DOHH2 (cell line): Measurements from ENCODE around the gene S1PR2.

Experiments used
- EZH2phosphoT487 ChIP-seq: fragments of 200-600 bp; sonication (generic); IDR thresholded peaks from 2 replicates; pipeline ENCODE4 v1.6.1; 2017; ENCODE audit warnings: borderline replicate concordance, mild to moderate bottlenecking, antibody characterized with exemption, low read length, moderate library complexity, mixed read lengths
- TF ChIP-seq, protein P1 (sequence below): fragments of 200-600 bp; sonication (generic); IDR thresholded peaks from one replicate; pipeline ENCODE4 v1.5.1; 2014; ENCODE audit warnings: antibody characterized with exemption, mild to moderate bottlenecking, low read depth, low read length; ENCODE audit not compliant: poor library complexity, severe bottlenecking

DNA sequence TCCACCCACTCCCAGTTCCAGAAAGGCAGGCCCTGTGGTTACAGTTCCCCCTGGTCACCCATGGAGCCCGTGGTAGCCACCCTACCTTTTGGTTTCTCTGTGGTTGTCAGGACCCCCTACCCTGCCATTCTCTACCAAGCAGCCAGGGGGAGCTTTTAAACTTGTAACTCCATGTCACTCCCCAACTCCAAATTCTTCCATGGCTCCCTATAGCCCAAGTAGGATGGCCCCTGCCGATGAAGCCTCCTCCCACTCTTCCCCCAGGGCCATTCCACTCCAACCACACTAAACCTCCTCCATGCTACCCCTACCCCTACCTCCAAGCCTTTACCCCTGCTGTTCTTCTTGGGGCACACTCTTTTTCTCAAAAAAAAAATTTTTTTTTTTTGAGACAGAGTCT lies 2.2 kb downstream of the S1PR2 start:
- TF ChIP-seq, protein P1, sequence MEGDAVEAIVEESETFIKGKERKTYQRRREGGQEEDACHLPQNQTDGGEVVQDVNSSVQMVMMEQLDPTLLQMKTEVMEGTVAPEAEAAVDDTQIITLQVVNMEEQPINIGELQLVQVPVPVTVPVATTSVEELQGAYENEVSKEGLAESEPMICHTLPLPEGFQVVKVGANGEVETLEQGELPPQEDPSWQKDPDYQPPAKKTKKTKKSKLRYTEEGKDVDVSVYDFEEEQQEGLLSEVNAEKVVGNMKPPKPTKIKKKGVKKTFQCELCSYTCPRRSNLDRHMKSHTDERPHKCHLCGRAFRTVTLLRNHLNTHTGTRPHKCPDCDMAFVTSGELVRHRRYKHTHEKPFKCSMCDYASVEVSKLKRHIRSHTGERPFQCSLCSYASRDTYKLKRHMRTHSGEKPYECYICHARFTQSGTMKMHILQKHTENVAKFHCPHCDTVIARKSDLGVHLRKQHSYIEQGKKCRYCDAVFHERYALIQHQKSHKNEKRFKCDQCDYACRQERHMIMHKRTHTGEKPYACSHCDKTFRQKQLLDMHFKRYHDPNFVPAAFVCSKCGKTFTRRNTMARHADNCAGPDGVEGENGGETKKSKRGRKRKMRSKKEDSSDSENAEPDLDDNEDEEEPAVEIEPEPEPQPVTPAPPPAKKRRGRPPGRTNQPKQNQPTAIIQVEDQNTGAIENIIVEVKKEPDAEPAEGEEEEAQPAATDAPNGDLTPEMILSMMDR, result peak; percentile 64
- TF ChIP-seq EZH2phosphoT487, result no peak
